Bronchial epithelial cell (primary cell): ENCODE data around the gene ADAMTS16. TPM values are rescaled to one million over a fixed set of nuclear protein-coding genes. Genes with fewer than 3 reads are reported as not detected.

Experiments used
- DNase-seq: peaks from one replicate; pipeline ENCODE4 v3.0.0-alpha.2; 2010; ENCODE audit warnings: low read depth
- FAIRE-seq: peaks from 2 replicates; lab custom pipeline; 2011; peaks lifted over from hg19 to GRCh38; lab: Jason Lieb, UNC
- H3K27me3 ChIP-seq: 2 replicates; pipeline ENCODE4 v1.5.1; 2011; ENCODE audit warnings: low read length; ENCODE audit not compliant: control insufficient read depth, insufficient read depth
- H3K36me3 ChIP-seq: 2 replicates; pipeline ENCODE4 v1.5.1; 2011; ENCODE audit warnings: low read length; ENCODE audit not compliant: control insufficient read depth, insufficient read depth
- H3K4me3 ChIP-seq: 2 replicates; pipeline ENCODE4 v1.5.1; 2011; ENCODE audit warnings: mild to moderate bottlenecking, low read depth, low read length, control low read depth
- total RNA-seq: library from RNA; depleted of rRNA; stranded (reverse); fragments of >200 nt; gene quantifications from 2 replicates; pipeline ENCODE4 v1.2.1, GENCODE V29; 2014
- TF ChIP-seq, protein P1 (sequence below): IDR thresholded peaks from 2 replicates; pipeline ENCODE4 v1.5.1; 2011; ENCODE audit warnings: mild to moderate bottlenecking, moderate library complexity, low read length, control low read depth, inconsistent platforms; ENCODE audit not compliant: insufficient read depth, severe bottlenecking

ADAMTS16 gene
- total RNA-seq, 1 donor from 2014 or later = not detected

DNA sequence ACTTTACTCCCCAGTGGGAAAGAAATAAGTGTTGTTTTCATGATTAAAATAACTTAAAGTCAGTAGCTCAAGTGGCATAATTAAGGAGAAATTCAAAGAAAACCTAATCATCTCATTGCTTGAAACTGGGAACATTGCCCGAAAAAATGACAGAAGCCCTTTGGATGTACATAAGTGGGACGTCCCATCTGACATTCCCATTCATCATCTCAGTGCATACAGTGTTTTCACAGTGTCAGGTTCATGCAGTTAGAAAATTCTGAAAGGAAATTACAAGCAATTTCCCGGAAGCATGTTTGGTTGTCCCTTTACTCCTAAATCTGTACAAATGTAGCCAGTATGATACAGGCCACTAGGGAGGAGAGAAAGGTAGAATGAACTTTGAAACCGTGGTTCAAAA lies 95.6 kb downstream of the ADAMTS16 start:
- FAIRE-seq = no peak
- no peak overlapping the region for H3K4me3 ChIP-seq
- DNase-seq = no peak
- TF ChIP-seq, protein P1, sequence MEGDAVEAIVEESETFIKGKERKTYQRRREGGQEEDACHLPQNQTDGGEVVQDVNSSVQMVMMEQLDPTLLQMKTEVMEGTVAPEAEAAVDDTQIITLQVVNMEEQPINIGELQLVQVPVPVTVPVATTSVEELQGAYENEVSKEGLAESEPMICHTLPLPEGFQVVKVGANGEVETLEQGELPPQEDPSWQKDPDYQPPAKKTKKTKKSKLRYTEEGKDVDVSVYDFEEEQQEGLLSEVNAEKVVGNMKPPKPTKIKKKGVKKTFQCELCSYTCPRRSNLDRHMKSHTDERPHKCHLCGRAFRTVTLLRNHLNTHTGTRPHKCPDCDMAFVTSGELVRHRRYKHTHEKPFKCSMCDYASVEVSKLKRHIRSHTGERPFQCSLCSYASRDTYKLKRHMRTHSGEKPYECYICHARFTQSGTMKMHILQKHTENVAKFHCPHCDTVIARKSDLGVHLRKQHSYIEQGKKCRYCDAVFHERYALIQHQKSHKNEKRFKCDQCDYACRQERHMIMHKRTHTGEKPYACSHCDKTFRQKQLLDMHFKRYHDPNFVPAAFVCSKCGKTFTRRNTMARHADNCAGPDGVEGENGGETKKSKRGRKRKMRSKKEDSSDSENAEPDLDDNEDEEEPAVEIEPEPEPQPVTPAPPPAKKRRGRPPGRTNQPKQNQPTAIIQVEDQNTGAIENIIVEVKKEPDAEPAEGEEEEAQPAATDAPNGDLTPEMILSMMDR = no peak
- no peaks in the 10 kb centered on the region for H3K36me3 ChIP-seq
- no peaks in the 10 kb centered on the region for H3K27me3 ChIP-seq

DNA sequence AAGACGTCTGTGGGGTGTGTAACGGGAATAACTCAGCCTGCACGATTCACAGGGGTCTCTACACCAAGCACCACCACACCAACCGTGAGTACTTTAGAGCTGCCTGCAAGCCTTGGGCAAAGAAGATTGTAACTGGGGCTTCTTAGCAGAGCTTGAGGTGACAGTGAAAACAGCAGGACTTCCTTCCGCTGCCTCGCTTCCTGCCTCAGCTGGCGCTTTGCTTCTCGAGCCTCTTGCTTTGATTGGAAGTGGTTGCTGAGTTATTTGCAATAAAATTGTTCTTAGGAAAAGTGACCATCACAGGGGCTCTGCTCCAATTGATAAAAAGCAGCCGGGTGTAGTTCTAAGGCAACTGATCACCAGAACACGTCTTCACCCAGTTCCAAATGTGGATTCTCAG lies 99.1 kb downstream of the ADAMTS16 start:
- DNase-seq (no peak), FAIRE-seq (no peak)
- Histone ChIP-seq H3K27me3 (no peaks in the 10 kb centered on the region), H3K4me3 (no peak overlapping the region), H3K36me3 (no peaks in the 10 kb centered on the region)
- TF ChIP-seq, protein P1 = no peak

DNA sequence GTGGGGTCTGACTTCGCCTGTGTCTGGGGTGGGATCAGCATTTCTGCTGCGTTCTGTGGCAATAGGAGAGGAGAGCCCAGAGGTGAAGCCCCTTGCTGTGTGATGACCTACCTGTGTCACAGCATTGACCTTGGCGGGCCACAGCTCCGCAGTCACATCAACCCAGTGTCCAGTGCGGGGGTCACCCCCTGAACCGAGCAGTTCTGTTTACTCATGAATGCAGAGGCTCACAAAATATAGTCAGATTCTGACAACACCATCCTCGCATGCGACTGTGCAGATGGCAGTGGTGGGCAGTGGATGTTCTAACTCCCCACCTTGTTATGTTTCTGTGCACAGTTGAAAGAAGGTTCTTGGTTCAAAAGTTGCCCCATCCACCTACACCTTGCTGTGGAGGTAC lies 100.1 kb downstream of the ADAMTS16 start:
- TF ChIP-seq, protein P1 = no peak
- no peaks in the 10 kb centered on the region for H3K27me3 ChIP-seq
- H3K36me3 ChIP-seq = no peaks in the 10 kb centered on the region
- FAIRE-seq (no peak), DNase-seq (no peak)
- H3K4me3 ChIP-seq = no peak overlapping the region

DNA sequence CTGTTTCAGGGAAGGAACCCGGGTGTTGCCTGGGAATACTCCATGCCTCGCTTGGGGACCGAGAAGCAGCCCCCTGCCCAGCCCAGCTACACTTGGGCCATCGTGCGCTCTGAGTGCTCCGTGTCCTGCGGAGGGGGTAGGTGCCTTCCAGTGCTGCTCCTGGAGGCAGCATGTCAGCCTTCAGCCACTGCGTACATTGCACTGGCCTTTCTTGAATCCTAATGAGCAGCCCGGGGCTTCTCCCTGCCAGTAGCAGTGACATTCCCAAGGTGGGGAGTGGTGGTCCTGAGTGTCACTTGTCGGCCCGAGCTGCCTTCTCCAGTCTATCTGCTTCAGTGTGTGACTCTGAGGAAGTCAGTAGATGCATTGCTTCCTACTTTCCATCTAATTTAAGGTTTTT lies 101.9 kb downstream of the ADAMTS16 start:
- FAIRE-seq (no peak), DNase-seq (no peak)
- Histone ChIP-seq H3K36me3 (no peaks in the 10 kb centered on the region), H3K4me3 (no peak overlapping the region), H3K27me3 (no peaks in the 10 kb centered on the region)
- TF ChIP-seq, protein P1 = no peak

DNA sequence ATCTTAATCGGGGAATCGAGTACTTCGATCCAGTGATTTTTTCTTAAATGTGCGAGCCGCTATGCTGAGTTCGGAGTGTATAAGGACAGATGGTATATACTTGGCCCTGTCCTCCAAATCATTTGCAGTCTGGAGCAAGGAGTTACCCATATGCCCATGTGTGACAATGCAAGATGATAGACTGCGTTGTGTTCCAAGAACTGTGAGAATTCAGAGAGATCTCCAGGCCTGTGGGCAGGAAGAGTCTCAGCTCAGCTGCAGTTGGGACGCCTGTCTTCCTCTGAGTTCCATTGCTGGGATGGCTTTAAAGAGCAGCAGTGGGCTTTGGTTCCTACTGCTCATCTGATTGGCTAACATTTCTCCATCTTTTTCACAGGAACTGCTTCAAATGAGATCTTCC lies 106.6 kb downstream of the ADAMTS16 start:
- TF ChIP-seq, protein P1 = no peak
- Histone ChIP-seq H3K4me3 (no peak overlapping the region), H3K27me3 (no peaks in the 10 kb centered on the region), H3K36me3 (no peaks in the 10 kb centered on the region)
- FAIRE-seq = no peak
- DNase-seq = no peak

DNA sequence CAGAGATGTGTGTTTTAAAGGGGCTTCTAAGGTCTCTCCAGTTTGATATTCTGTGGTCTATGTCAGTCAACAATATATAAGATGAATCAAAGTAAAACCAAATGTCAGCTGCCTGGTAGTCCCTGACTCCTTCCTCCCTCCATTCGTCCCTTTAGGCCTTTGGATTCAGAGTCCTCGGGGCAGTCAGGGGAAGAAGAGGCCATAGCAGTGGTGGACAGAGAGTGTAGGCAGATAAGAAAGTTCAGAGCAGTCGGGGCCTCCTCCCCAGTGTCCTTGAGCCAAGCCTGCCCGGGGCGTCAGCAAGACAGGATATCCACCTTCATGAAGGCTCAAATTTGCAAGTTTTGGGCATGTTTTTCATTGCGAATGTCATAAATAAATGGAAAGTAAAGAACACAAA lies 110.6 kb downstream of the ADAMTS16 start:
- TF ChIP-seq, protein P1 = no peak
- FAIRE-seq (no peak), DNase-seq (no peak)
- Histone ChIP-seq H3K36me3 (no peaks in the 10 kb centered on the region), H3K27me3 (no peaks in the 10 kb centered on the region), H3K4me3 (no peak overlapping the region)
